Esophagus squamous epithelium (tissue), 4 donors: ENCODE results near the gene ANKRD6.

Source experiments
- CTCF ChIP-seq, 6 experiments: fragments of 450-650 bp in 4 of 6; fragments of 200-600 bp in 2 of 6; sonication (generic) in 2 of 6; IDR thresholded peaks; one replicate each; pipeline ENCODE4 v1.5.1; 2016 to 2019; ENCODE audit warnings: antibody characterized with exemption in 6 of 6, mild to moderate bottlenecking in 4 of 6, moderate library complexity in 4 of 6
- POLR2A ChIP-seq, 4 donors: fragments of 450-650 bp; IDR thresholded peaks; one replicate each; pipeline ENCODE4 v1.6.1; 2017; ENCODE audit warnings: antibody characterized with exemption in 4 of 4, mild to moderate bottlenecking in 4 of 4, moderate library complexity in 3 of 4

GRCh38 chr6:89508755-89509563, 76.0 kb downstream of the ANKRD6 start:
- TF ChIP-seq CTCF (IDR thresholded peaks at IDR 0.05) (no peak), POLR2A (IDR thresholded peaks at IDR 0.05) (no peak)
